K562 (cell line): ENCODE data around the gene ST6GALNAC3.

ENCODE experiments used
- ATF2 ChIP-seq: sonication (generic); formaldehyde crosslinking; IDR thresholded peaks from 2 replicates; pipeline ENCODE4 v1.8.1; 2022; ENCODE audit warnings: missing genetic modification reagents
- CUX1 ChIP-seq: fragments of 200-800 bp; sonication (Bioruptor generic); IDR thresholded peaks from 2 replicates; pipeline ENCODE4 v1.6.1; 2016; ENCODE audit warnings: missing genetic modification characterization, missing compliant biosample characterization
- HMBOX1 ChIP-seq: sonication (generic); IDR thresholded peaks from 2 replicates; pipeline ENCODE4 v1.6.1; 2016
- MTA2 ChIP-seq: fragments of 450-650 bp; IDR thresholded peaks from 2 replicates; pipeline ENCODE4 v1.6.1; 2016; ENCODE audit warnings: low read depth
- RAD21 ChIP-seq, 2 experiments: fragments of 250-450 bp in 1 of 2; fragments of 450-650 bp in 1 of 2; sonication (Bioruptor Pico) in 1 of 2; formaldehyde crosslinking in 1 of 2; IDR thresholded peaks in 1 of 2; conservative IDR thresholded peaks in 1 of 2; 2 replicates each; pipeline versions ENCODE4 v1.4.0 to v1.8.0; 2020 to 2022; ENCODE audit warnings: mild to moderate bottlenecking in 2 of 2, moderate library complexity in 1 of 2
- ZNF76 ChIP-seq: fragments of 250-450 bp; sonication (Bioruptor Pico); IDR thresholded peaks from 2 replicates; pipeline ENCODE4 v1.4.0; 2020; ENCODE audit warnings: mild to moderate bottlenecking, moderate library complexity, borderline replicate concordance

- no peak for TF ChIP-seq MTA2
- TF ChIP-seq ATF2 (CRISPR knock-in tag), result no peak
- no peak for TF ChIP-seq RAD21 (CRISPR knock-in tag; conservative IDR thresholded peaks at IDR 0.05 in 1 of 2, IDR thresholded peaks at IDR 0.05 in 1 of 2)
- TF ChIP-seq CUX1, result no peak
- TF ChIP-seq HMBOX1, result no peak
- TF ChIP-seq ZNF76, result no peak
Observed at GRCh38 chr1:76033800-76034475, 40.6 kb upstream of the ST6GALNAC3 start.
